ENCODE results near the gene SMLR1.

DNA sequence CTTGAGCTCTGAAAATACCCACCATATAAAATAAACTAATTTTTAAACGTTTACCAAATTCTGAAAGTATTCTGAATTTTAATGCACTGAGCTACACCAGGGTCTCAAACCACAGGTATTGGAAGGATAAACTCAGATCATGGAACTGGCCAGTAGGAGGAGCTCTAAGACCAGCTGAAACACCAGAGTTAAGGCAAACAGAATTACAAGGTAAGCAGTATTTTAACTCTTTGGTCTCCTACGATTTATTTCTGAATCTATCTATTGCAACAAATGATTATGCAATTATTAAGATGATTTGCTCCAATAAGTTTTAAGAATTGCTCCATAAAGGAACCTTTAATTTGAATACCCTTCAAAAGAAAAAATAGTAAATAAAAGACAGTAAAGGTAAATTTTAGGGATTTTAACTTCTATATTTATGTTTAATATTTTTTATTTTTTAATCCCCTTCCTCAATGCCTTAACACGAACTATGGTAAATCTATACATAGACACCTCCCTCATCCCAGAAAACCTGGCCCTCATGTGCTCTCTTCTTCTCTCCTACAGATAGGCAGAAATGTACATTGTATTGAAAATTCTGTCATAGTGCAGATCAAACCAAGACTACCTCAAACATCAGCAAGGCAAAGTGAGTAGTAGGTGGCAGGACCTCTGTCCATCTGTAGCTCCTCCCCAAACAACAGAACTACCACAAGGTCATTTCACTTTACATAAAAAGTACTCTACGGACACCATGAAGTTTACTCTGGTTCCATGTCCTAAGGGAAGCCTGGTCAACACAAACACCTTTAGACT, 58.4 kb downstream of the SMLR1 start:
- TF ChIP-seq, protein P1, sequence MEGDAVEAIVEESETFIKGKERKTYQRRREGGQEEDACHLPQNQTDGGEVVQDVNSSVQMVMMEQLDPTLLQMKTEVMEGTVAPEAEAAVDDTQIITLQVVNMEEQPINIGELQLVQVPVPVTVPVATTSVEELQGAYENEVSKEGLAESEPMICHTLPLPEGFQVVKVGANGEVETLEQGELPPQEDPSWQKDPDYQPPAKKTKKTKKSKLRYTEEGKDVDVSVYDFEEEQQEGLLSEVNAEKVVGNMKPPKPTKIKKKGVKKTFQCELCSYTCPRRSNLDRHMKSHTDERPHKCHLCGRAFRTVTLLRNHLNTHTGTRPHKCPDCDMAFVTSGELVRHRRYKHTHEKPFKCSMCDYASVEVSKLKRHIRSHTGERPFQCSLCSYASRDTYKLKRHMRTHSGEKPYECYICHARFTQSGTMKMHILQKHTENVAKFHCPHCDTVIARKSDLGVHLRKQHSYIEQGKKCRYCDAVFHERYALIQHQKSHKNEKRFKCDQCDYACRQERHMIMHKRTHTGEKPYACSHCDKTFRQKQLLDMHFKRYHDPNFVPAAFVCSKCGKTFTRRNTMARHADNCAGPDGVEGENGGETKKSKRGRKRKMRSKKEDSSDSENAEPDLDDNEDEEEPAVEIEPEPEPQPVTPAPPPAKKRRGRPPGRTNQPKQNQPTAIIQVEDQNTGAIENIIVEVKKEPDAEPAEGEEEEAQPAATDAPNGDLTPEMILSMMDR (IDR thresholded peaks at IDR 0.05), result peak; percentile 40 to 96 (median 86)
- TF ChIP-seq POLR2A (IDR thresholded peaks at IDR 0.05) (no peak), POLR2AphosphoS5 (IDR thresholded peaks at IDR 0.05) (no peak)
